Neutrophil (primary cell): ENCODE measurements around the gene ITPKB.

Experiments used
- H3K27ac ChIP-seq: fragments of 200-600 bp; sonication (generic); 2 replicates; pipeline ENCODE4 v1.5.1; 2016; ENCODE audit warnings: mild to moderate bottlenecking, moderate library complexity
- H3K27me3 ChIP-seq: fragments of 200-600 bp; sonication (generic); 2 replicates; pipeline ENCODE4 v1.6.0; 2016; ENCODE audit warnings: mild to moderate bottlenecking
- H3K36me3 ChIP-seq: fragments of 200-600 bp; sonication (generic); 2 replicates; pipeline ENCODE4 v1.5.1; 2017
- H3K4me1 ChIP-seq, 2 experiments: fragments of 200-600 bp in 1 of 2; sonication (generic) in 1 of 2; 1 replicate in 1 of 2; 2 replicates in 1 of 2; pipeline versions ENCODE4 v1.5.1 to v1.6.1; 2013 to 2016; ENCODE audit warnings: low read depth in 1 of 2, low read length in 1 of 2, mild to moderate bottlenecking in 1 of 2, moderate library complexity in 1 of 2; ENCODE audit not compliant: control insufficient read depth in 1 of 2, insufficient read depth in 1 of 2
- H3K4me3 ChIP-seq, 2 experiments: fragments of 200-600 bp in 1 of 2; sonication (generic) in 1 of 2; 1 replicate in 1 of 2; 2 replicates in 1 of 2; pipeline ENCODE4 v1.5.1; 2013 to 2016; ENCODE audit warnings: low read depth in 1 of 2, low read length in 1 of 2, mild to moderate bottlenecking in 1 of 2, moderate library complexity in 1 of 2
- H3K9me3 ChIP-seq: fragments of 200-600 bp; sonication (generic); 2 replicates; pipeline ENCODE4 v1.5.1; 2016
- TF ChIP-seq, protein P1 (sequence below): fragments of 200-600 bp; sonication (generic); IDR thresholded peaks from 2 replicates; pipeline ENCODE4 v1.5.1; 2016; ENCODE audit warnings: antibody characterized with exemption

ITPKB gene

GRCh38 chr1:226637147-226637935 is 101.7 kb downstream of the ITPKB start:
- no peak overlapping the region for H3K27ac ChIP-seq
- H3K36me3 ChIP-seq = peaks cover 100% of the 10 kb centered on the region
- TF ChIP-seq, protein P1, sequence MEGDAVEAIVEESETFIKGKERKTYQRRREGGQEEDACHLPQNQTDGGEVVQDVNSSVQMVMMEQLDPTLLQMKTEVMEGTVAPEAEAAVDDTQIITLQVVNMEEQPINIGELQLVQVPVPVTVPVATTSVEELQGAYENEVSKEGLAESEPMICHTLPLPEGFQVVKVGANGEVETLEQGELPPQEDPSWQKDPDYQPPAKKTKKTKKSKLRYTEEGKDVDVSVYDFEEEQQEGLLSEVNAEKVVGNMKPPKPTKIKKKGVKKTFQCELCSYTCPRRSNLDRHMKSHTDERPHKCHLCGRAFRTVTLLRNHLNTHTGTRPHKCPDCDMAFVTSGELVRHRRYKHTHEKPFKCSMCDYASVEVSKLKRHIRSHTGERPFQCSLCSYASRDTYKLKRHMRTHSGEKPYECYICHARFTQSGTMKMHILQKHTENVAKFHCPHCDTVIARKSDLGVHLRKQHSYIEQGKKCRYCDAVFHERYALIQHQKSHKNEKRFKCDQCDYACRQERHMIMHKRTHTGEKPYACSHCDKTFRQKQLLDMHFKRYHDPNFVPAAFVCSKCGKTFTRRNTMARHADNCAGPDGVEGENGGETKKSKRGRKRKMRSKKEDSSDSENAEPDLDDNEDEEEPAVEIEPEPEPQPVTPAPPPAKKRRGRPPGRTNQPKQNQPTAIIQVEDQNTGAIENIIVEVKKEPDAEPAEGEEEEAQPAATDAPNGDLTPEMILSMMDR = no peak
- no peaks in the 10 kb centered on the region for H3K9me3 ChIP-seq
- H3K27me3 ChIP-seq = no peaks in the 10 kb centered on the region
- H3K4me1 ChIP-seq = peaks cover 1 to 7% of the 10 kb centered on the region in 2 experiments
- no peak overlapping the region for H3K4me3 ChIP-seq

GRCh38 chr1:226636847-226637096 is 102.3 kb downstream of the ITPKB start:
- Histone ChIP-seq H3K36me3 (peaks cover 100% of the 10 kb centered on the region), H3K4me1 (peaks cover 0 to 6% of the 10 kb centered on the region in 2 experiments), H3K27me3 (no peaks in the 10 kb centered on the region), H3K27ac (no peak overlapping the region), H3K9me3 (no peaks in the 10 kb centered on the region), H3K4me3 (no peak overlapping the region)
- TF ChIP-seq, protein P1 = no peak

GRCh38 chr1:226635456-226635941 is 103.6 kb downstream of the ITPKB start:
- Histone ChIP-seq H3K36me3 (peaks cover 96% of the 10 kb centered on the region), H3K4me1 (peaks cover 0 to 6% of the 10 kb centered on the region in 2 experiments), H3K9me3 (no peaks in the 10 kb centered on the region), H3K4me3 (no peak overlapping the region), H3K27me3 (no peaks in the 10 kb centered on the region), H3K27ac (peak overlapping the region; percentile 52)
- TF ChIP-seq, protein P1 = no peak

- Histone ChIP-seq H3K4me1 (peaks cover 0 to 6% of the 10 kb centered on the region in 2 experiments), H3K36me3 (peaks cover 88% of the 10 kb centered on the region)
Measured at GRCh38 chr1:226634611-226635246, 104.4 kb downstream of the ITPKB start.

DNA sequence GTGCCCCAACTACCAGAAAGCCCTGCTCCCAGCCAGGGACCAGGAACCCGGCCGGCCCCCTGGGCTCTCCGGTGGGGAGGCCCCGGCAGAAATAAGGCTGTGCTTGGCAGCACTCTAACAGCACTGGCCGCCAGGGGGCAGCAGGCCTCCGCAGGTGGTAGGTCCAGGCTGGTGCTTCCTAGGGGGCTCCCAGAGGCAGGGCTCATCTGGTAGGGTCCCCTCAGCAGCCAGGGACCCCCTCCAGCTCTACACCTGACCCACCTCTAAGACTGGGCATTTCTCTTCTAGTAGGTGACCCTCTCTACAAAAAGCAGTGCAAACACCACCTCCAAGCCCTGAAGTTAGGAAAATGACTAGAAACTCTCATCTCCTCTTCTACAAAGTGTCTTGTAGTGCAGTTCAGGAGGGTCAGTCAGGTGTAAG is 104.9 kb downstream of the ITPKB start:
- TF ChIP-seq, protein P1 = peak; percentile 81
- peaks cover 0 to 6% of the 10 kb centered on the region in 2 experiments for H3K4me1 ChIP-seq
- H3K9me3 ChIP-seq = no peaks in the 10 kb centered on the region
- peaks cover 83% of the 10 kb centered on the region for H3K36me3 ChIP-seq
- no peak overlapping the region for H3K4me3 ChIP-seq
- H3K27me3 ChIP-seq = no peaks in the 10 kb centered on the region
- peak overlapping the region; percentile 52 for H3K27ac ChIP-seq

More at GRCh38 chr1:226634611-226635246, 104.4 kb downstream of the ITPKB start:
- Histone ChIP-seq H3K27ac (peak overlapping the region; percentile 52), H3K27me3 (no peaks in the 10 kb centered on the region), H3K9me3 (no peaks in the 10 kb centered on the region), H3K4me3 (no peak overlapping the region)
- TF ChIP-seq, protein P1 = no peak
